Fibroblast of skin of left quadriceps (primary cell): ENCODE data around the gene NEK4.

ENCODE experiments used
- DNase-seq, 2 experiments: peaks; one replicate each; pipeline ENCODE4 v3.0.0-alpha.2; 2013; ENCODE audit warnings: low read depth in 2 of 2

The NEK4 gene

DNA sequence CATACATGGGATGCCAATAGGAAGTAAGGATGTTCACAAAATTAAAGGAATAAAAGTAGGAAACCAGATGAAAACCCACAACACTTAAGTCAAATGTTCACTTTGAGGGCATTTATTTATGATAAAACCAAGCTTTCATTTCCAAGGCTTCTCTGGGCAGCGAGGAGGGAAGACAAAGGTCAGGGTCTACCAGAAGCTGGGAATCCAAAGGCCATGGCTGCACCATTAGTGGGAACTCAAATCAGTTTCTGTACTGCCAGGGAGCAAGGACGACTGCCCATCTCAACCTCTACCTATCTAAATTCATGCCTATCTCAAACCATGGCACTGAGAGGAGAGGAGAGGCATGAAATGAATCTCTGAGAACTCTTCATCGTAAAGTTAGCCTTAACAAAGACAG, 107.6 kb downstream of the NEK4 start:
- DNase-seq: no peak

DNA sequence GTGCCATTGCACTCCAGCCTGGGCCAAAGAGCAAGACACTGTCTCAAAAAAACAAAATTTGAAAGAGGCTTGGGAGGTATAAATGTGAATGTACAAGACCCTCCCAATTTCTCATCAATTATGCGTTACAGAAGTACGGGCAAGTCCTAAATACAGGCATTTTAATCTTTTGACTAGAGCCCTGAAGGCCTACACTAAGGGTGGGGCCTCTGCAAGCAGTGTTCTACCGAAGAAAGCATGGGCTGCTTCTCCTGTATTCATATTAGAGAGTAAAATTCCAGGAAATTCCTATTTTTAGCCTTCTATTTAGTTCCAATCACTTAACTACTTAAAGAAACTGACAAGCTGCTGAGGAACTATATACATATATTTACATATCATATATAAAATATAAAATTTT, 110.7 kb downstream of the NEK4 start:
- DNase-seq: no peak
